K562 (cell line): ENCODE measurements around the gene STAT4. TPM values are rescaled to one million over a fixed set of nuclear protein-coding genes. Genes with fewer than 3 reads are reported as not detected.

ENCODE experiments used
- ATAC-seq: fragments of 200-7000 bp; cut with Tn5 transposase; 3 replicates; pipeline ENCODE4 v1.9.1; 2020; ENCODE audit warnings: moderate library complexity
- BruUV-seq: library from RNA; stranded (reverse); fragments of 400-500 nt; replicated peaks from 2 replicates; lab custom pipeline; 2021; lab: Mats Ljungman, UMichigan
- CTCF ChIA-PET: fragments of 300-600 bp; formaldehyde crosslinking; extraction: SDS; loops from one replicate; lab custom pipeline; 2021; ENCODE audit warnings: low intra/inter-chr PET ratio; lab: Yijun Ruan, JAX
- POLR2A ChIA-PET: fragments of 300-600, 350-650 bp; sonication (Branson Sonifier 250); formaldehyde crosslinking; extraction: SDS; loops from one replicate; lab custom pipeline; 2021; ENCODE audit warnings: antibody characterized with exemption, inconsistent platforms; lab: Yijun Ruan, JAX
- DNase-seq, 4 experiments: peaks; one replicate each; pipeline versions ENCODE4 v3.0.0 to v3.0.0-alpha.2; 2011 to 2018; ENCODE audit warnings: low spot score in 3 of 4, mixed read lengths in 3 of 4; ENCODE audit errors: extremely low read depth in 1 of 4
- FAIRE-seq: peaks from 2 replicates; lab custom pipeline; 2011; peaks lifted over from hg19 to GRCh38; lab: Jason Lieb, UNC
- H2AFZ ChIP-seq: 2 replicates; pipeline ENCODE4 v1.6.0; 2011; ENCODE audit warnings: low read depth, low read length, control low read depth, inconsistent platforms
- H3K27ac ChIP-seq: fragments of 200-600 bp; 3 replicates; pipeline ENCODE4 v1.8.0; 2011; ENCODE audit warnings: low read depth, mild to moderate bottlenecking, control low read depth, inconsistent platforms, low read length, moderate library complexity, mixed read lengths; ENCODE audit errors: extremely low read depth
- H3K27me3 ChIP-seq, 2 experiments: fragments of 300-600 bp in 1 of 2; 2 replicates in 1 of 2; 3 replicates in 1 of 2; pipeline versions ENCODE4 v1.6.0 to v1.8.0; 2011; ENCODE audit warnings: inconsistent platforms in 2 of 2, low read length in 2 of 2, mild to moderate bottlenecking in 1 of 2, mixed read lengths in 1 of 2, moderate library complexity in 1 of 2; ENCODE audit not compliant: control insufficient read depth in 2 of 2, insufficient read depth in 2 of 2
- H3K36me3 ChIP-seq: fragments of 300-600 bp; 3 replicates; pipeline ENCODE4 v1.8.0; 2011; ENCODE audit warnings: mild to moderate bottlenecking, low read length, inconsistent platforms; ENCODE audit not compliant: control insufficient read depth, insufficient read depth
- H3K4me1 ChIP-seq, 2 experiments: fragments of 200-600 bp in 1 of 2; replicated peaks in 1 of 2; 2 replicates in 1 of 2; 3 replicates in 1 of 2; pipeline versions ENCODE4 v1.5.1 to v1.8.0; 2011; ENCODE audit warnings: inconsistent platforms in 2 of 2, low read length in 2 of 2, mild to moderate bottlenecking in 1 of 2, mixed read lengths in 1 of 2, moderate library complexity in 1 of 2; ENCODE audit not compliant: control insufficient read depth in 2 of 2, insufficient read depth in 2 of 2
- H3K4me2 ChIP-seq: 2 replicates; pipeline ENCODE4 v1.6.1; 2011; ENCODE audit warnings: low read length, control low read depth, inconsistent platforms, mixed read lengths; ENCODE audit not compliant: insufficient read depth
- H3K4me3 ChIP-seq: fragments of 200-600 bp; sonication (generic), shearing (Covaris generic); 2 replicates; pipeline ENCODE4 v1.5.1; 2016; ENCODE audit warnings: control low read depth, inconsistent platforms
- H3K79me2 ChIP-seq: fragments of 200-600 bp; 3 replicates; pipeline ENCODE4 v1.8.0; 2011; ENCODE audit warnings: low read length, inconsistent platforms; ENCODE audit not compliant: control insufficient read depth, insufficient read depth
- H3K9ac ChIP-seq, 2 experiments: 2 replicates each; pipeline versions ENCODE4 v1.6.0 to v1.6.1; 2011; ENCODE audit warnings: low read depth in 2 of 2, low read length in 2 of 2, control low read depth in 1 of 2, inconsistent platforms in 1 of 2, mild to moderate bottlenecking in 1 of 2, mixed read lengths in 1 of 2; ENCODE audit not compliant: insufficient read depth in 1 of 2
- H3K9me1 ChIP-seq: one replicate; pipeline ENCODE4 v1.6.0; 2011; ENCODE audit warnings: inconsistent platforms, mild to moderate bottlenecking, low read length, moderate library complexity; ENCODE audit not compliant: control insufficient read depth, insufficient read depth
- H3K9me3 ChIP-seq: replicated peaks from 2 replicates; pipeline ENCODE4 v1.5.1; 2011; ENCODE audit warnings: low read depth, low read length, inconsistent platforms; ENCODE audit not compliant: control insufficient read depth, insufficient read depth
- H4K20me1 ChIP-seq: replicated peaks from 2 replicates; pipeline ENCODE4 v1.6.1; 2011; ENCODE audit warnings: low read length, inconsistent platforms, mixed read lengths; ENCODE audit not compliant: control insufficient read depth, insufficient read depth
- CCNT2 ChIP-seq: IDR thresholded peaks from 2 replicates; pipeline ENCODE4 v1.6.1; 2011; ENCODE audit warnings: borderline replicate concordance, low read depth, mild to moderate bottlenecking, moderate library complexity, mixed read lengths, low read length; ENCODE audit not compliant: insufficient read length; ENCODE audit errors: extremely low read depth
- HMG20A ChIP-seq: fragments of 450-650 bp; formaldehyde crosslinking; conservative IDR thresholded peaks from 2 replicates; pipeline ENCODE4 v1.4.0; 2020; ENCODE audit warnings: mild to moderate bottlenecking, mixed read lengths
- NCOA6 ChIP-seq: fragments of 450-650 bp; IDR thresholded peaks from 2 replicates; pipeline ENCODE4 v1.6.1; 2017; ENCODE audit warnings: mild to moderate bottlenecking
- TGIF2 ChIP-seq: sonication (generic); formaldehyde crosslinking; IDR thresholded peaks from 2 replicates; pipeline ENCODE4 v1.8.1; 2022; ENCODE audit warnings: mild to moderate bottlenecking, missing genetic modification reagents, moderate library complexity
- WGBS: fragments of 100-300 bp; shearing (Covaris generic); methylation state at CpG from one replicate; pipeline ENCODE4 v1.1.6; 2016; ENCODE audit warnings: low coverage, mixed read lengths; ENCODE audit not compliant: insufficient coverage; ENCODE audit errors: missing lambda C conversion rate; 5-methylcytosine and 5-hydroxymethylcytosine counted together
- in situ Hi-C: fragments of 300-500 bp; cut with MboI; formaldehyde crosslinking; loops from 4 replicates; pipeline ENCODE4 v1.15.0; 2018; ENCODE audit warnings: inconsistent platforms, mixed read lengths
- intact Hi-C: fragments of 100-400 bp; cut with micrococcal nuclease; formaldehyde crosslinking; loops from 2 replicates; pipeline ENCODE4 v1.14.2; 2022
- polyA plus RNA-seq, 8 experiments: library from polyadenylated mRNA; depleted of rRNA in 4 of 8; stranded (reverse) in 5 of 8; unstranded in 3 of 8; fragments of >200 nt; fragmentation: Nextera tagmentation in 2 of 8; fragmentation: Illumina TruSeq in 1 of 8; extraction: Ambion mirVana in 2 of 8; extraction: Trizol in 1 of 8; gene quantifications; 2 replicates each; pipeline versions ENCODE4 v1.2.1 to v1.2.3, GENCODE V29; 2011 to 2014; ENCODE audit warnings: inconsistent platforms in 1 of 8, missing spikeins in 1 of 8
- total RNA-seq, 7 experiments: library from RNA; depleted of rRNA in 6 of 7; stranded (reverse); fragments of >200 nt in 6 of 7; fragmentation: Illumina TruSeq in 2 of 7; extraction: Trizol in 2 of 7; gene quantifications; 2 replicates each; pipeline versions ENCODE4 v1.2.1 to v1.2.3, GENCODE V29; 2011 to 2021; ENCODE audit warnings: low replicate concordance in 1 of 7
- TF ChIP-seq, protein P1 (sequence below): fragments of 450-650 bp; IDR thresholded peaks from 2 replicates; pipeline ENCODE4 v1.7.1; 2018; ENCODE audit warnings: mild to moderate bottlenecking, low read depth; ENCODE audit not compliant: partially characterized antibody
- TF ChIP-seq, protein P2 (sequence below): IDR thresholded peaks from 2 replicates; pipeline ENCODE4 v1.6.1; 2012; ENCODE audit warnings: low read depth, low read length, improper control_type of control experiment, borderline replicate concordance
- TF ChIP-seq, protein P3 (sequence below): fragments of 250-450 bp; sonication (Bioruptor Pico); IDR thresholded peaks from 2 replicates; pipeline ENCODE4 v1.4.0; 2020; ENCODE audit warnings: borderline replicate concordance

STAT4 gene
- total and polyA plus RNA-seq, 9 of the 15 experiments (the other 6 are each of a cell fraction or from before 2014, with no cell fraction given), result 0.01 to 0.06 (median 0.03) TPM; not detected in 6

DNA sequence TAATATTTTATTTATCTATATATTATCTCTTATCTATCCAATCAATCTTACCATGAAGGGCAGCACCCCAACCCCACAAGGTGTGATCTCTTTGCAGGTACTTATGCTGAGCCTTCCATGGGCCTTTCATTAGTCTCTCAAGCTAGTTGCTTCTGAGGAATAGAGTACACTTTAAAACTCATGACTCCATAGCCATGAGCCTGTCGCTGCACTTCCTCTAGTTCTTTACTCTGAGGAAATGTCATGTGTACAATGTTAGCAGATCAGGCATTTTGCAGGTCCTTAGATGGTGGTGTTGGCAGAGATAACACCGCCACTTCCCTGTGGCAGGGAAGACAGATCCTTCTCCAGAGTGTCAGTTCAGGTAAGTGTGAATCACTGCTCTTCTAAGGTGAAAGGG, 29.5 kb upstream of the STAT4 start:
- Histone ChIP-seq H2AFZ (no peak overlapping the region), H3K4me1 (no peaks in the 10 kb centered on the region), H3K9me3 (no peaks in the 10 kb centered on the region), H4K20me1 (no peaks in the 10 kb centered on the region), H3K9me1 (no peaks in the 10 kb centered on the region), H3K36me3 (no peaks in the 10 kb centered on the region), H3K27me3 (no peaks in the 10 kb centered on the region), H3K4me2 (no peak overlapping the region), H3K9ac (no peak overlapping the region), H3K4me3 (no peak overlapping the region), H3K27ac (no peak overlapping the region), H3K79me2 (no peaks in the 10 kb centered on the region)
- intact Hi-C loops (no loop called here), in situ Hi-C loops (no loop called here)
- ATAC-seq (no peak), DNase-seq (no peak), FAIRE-seq (no peak)
- ChIA-PET CTCF (no interaction called here), POLR2A (no interaction called here)
- BruUV-seq, result no TSS peak
- 0% methylated on average over 2 of the region's 2 CpGs for WGBS
- no peak for TF ChIP-seq TGIF2
- TF ChIP-seq, protein P1, sequence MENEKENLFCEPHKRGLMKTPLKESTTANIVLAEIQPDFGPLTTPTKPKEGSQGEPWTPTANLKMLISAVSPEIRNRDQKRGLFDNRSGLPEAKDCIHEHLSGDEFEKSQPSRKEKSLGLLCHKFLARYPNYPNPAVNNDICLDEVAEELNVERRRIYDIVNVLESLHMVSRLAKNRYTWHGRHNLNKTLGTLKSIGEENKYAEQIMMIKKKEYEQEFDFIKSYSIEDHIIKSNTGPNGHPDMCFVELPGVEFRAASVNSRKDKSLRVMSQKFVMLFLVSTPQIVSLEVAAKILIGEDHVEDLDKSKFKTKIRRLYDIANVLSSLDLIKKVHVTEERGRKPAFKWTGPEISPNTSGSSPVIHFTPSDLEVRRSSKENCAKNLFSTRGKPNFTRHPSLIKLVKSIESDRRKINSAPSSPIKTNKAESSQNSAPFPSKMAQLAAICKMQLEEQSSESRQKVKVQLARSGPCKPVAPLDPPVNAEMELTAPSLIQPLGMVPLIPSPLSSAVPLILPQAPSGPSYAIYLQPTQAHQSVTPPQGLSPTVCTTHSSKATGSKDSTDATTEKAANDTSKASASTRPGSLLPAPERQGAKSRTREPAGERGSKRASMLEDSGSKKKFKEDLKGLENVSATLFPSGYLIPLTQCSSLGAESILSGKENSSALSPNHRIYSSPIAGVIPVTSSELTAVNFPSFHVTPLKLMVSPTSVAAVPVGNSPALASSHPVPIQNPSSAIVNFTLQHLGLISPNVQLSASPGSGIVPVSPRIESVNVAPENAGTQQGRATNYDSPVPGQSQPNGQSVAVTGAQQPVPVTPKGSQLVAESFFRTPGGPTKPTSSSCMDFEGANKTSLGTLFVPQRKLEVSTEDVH, result no peak
- TF ChIP-seq, protein P2, sequence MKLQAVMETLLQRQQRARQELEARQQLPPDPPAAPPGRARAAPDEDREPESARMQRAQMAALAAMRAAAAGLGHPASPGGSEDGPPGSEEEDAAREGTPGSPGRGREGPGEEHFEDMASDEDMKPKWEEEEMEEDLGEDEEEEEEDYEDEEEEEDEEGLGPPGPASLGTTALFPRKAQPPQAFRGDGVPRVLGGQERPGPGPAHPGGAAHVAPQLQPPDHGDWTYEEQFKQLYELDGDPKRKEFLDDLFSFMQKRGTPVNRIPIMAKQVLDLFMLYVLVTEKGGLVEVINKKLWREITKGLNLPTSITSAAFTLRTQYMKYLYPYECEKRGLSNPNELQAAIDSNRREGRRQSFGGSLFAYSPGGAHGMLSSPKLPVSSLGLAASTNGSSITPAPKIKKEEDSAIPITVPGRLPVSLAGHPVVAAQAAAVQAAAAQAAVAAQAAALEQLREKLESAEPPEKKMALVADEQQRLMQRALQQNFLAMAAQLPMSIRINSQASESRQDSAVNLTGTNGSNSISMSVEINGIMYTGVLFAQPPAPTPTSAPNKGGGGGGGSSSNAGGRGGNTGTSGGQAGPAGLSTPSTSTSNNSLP, result no peak
- no peak for TF ChIP-seq HMG20A
- no peak for TF ChIP-seq CCNT2
- TF ChIP-seq, protein P3, sequence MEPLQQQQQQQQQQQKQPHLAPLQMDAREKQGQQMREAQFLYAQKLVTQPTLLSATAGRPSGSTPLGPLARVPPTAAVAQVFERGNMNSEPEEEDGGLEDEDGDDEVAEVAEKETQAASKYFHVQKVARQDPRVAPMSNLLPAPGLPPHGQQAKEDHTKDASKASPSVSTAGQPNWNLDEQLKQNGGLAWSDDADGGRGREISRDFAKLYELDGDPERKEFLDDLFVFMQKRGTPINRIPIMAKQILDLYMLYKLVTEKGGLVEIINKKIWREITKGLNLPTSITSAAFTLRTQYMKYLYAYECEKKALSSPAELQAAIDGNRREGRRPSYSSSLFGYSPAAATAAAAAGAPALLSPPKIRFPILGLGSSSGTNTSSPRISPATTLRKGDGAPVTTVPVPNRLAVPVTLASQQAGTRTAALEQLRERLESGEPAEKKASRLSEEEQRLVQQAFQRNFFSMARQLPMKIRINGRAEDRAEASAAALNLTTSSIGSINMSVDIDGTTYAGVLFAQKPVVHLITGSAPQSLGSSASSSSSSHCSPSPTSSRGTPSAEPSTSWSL (CRISPR knock-in tag), result no peak
- no peak for TF ChIP-seq NCOA6
